Lower lobe of right lung (tissue), 2 donors: ENCODE measurements around the gene HERPUD1. TPM values are rescaled to one million over a fixed set of nuclear protein-coding genes. Genes with fewer than 3 reads are reported as not detected.

ENCODE experiments used
- ATAC-seq, 2 donors: fragments of 200-7000 bp; cut with Tn5 transposase; one replicate each; pipeline ENCODE4 v1.9.1; 2020 to 2022; ENCODE audit warnings: mild to moderate bottlenecking in 2 of 2, moderate library complexity in 2 of 2
- DNase-seq: peaks from one replicate; pipeline ENCODE4 v3.0.0-alpha.2; 2020
- H3K27ac ChIP-seq: fragments of 200-600 bp; one replicate; pipeline ENCODE4 v1.8.0; 2022
- H3K27me3 ChIP-seq: fragments of 200-600 bp; one replicate; pipeline ENCODE4 v1.8.0; 2022; ENCODE audit warnings: low read depth
- H3K36me3 ChIP-seq: fragments of 200-600 bp; one replicate; pipeline ENCODE4 v1.8.0; 2022; ENCODE audit warnings: mild to moderate bottlenecking
- H3K4me1 ChIP-seq: fragments of 200-600 bp; one replicate; pipeline ENCODE4 v1.8.0; 2022
- H3K4me3 ChIP-seq: fragments of 200-600 bp; one replicate; pipeline ENCODE4 v1.8.0; 2022; ENCODE audit warnings: mild to moderate bottlenecking
- H3K9me3 ChIP-seq: fragments of 200-600 bp; one replicate; pipeline ENCODE4 v1.8.0; 2022
- CTCF ChIP-seq: fragments of 200-600 bp; IDR thresholded peaks from one replicate; pipeline ENCODE4 v1.8.0; 2022; ENCODE audit warnings: antibody characterized with exemption, mild to moderate bottlenecking
- intact Hi-C: fragments of 100-400 bp; cut with DNase I; formaldehyde crosslinking; loops from one replicate; pipeline ENCODE4 v1.11.0; 2022
- total RNA-seq: library from RNA; stranded (reverse); fragmentation: NEBNext Ultra II Directional; extraction: Animal tissue kit (Norgen Biotek cat#: 25700); gene quantifications from one replicate; pipeline ENCODE4 v1.2.1, GENCODE V29; 2021
- donor health status: DM: no; HTN: yes; CAD: no; lungs with severe emphysema.

HERPUD1 gene
- total RNA-seq, 1 donor from 2014 or later, result 174 TPM

GRCh38 chr16:56977216-56977615, 45.3 kb downstream of the HERPUD1 start:
- Histone ChIP-seq H3K36me3 (no peaks in the 10 kb centered on the region), H3K27ac (no peak overlapping the region), H3K9me3 (no peaks in the 10 kb centered on the region), H3K4me1 (no peaks in the 10 kb centered on the region), H3K4me3 (no peak overlapping the region), H3K27me3 (no peaks in the 10 kb centered on the region)
- intact Hi-C loops, result no loop called here
- DNase-seq (no peak), ATAC-seq (no peak)
- no peak for TF ChIP-seq CTCF

GRCh38 chr16:56977823-56978430, 46.0 kb downstream of the HERPUD1 start:
- no peaks in the 10 kb centered on the region for H3K9me3 ChIP-seq
- H3K4me3 ChIP-seq, result no peak overlapping the region
- TF ChIP-seq CTCF, result no peak
- intact Hi-C loops, result no loop called here
- no peaks in the 10 kb centered on the region for H3K4me1 ChIP-seq
- H3K27ac ChIP-seq, result no peak overlapping the region
- H3K36me3 ChIP-seq, result no peaks in the 10 kb centered on the region
- H3K27me3 ChIP-seq, result no peaks in the 10 kb centered on the region
- no peak for DNase-seq
- no peak for ATAC-seq

GRCh38 chr16:56980201-56980535, 48.2 kb downstream of the HERPUD1 start:
- Histone ChIP-seq H3K4me3 (no peak overlapping the region), H3K9me3 (no peaks in the 10 kb centered on the region), H3K27me3 (no peaks in the 10 kb centered on the region), H3K4me1 (peaks cover 5% of the 10 kb centered on the region), H3K36me3 (no peaks in the 10 kb centered on the region), H3K27ac (no peak overlapping the region)
- intact Hi-C loops, result no loop called here
- DNase-seq, result no peak
- ATAC-seq, result no peak
- no peak for TF ChIP-seq CTCF

- peaks cover 14% of the 10 kb centered on the region for H3K4me1 ChIP-seq
- ATAC-seq, result no peak
- TF ChIP-seq CTCF, result no peak
These were observed 49.1 kb downstream of the HERPUD1 start for GRCh38 chr16:56980792-56981724.

GRCh38 chr16:56981729-56982271, 49.9 kb downstream of the HERPUD1 start:
- intact Hi-C loops, result no loop called here
- no peak overlapping the region for H3K4me3 ChIP-seq

More at GRCh38 chr16:56980792-56981724, 49.1 kb downstream of the HERPUD1 start:
- no peaks in the 10 kb centered on the region for H3K36me3 ChIP-seq
- intact Hi-C loops, result no loop called here
- H3K9me3 ChIP-seq, result no peaks in the 10 kb centered on the region
- no peak overlapping the region for H3K4me3 ChIP-seq
- DNase-seq, result no peak
- no peaks in the 10 kb centered on the region for H3K27me3 ChIP-seq
- no peak overlapping the region for H3K27ac ChIP-seq

More at GRCh38 chr16:56981729-56982271, 49.9 kb downstream of the HERPUD1 start:
- DNase-seq (no peak), ATAC-seq (no peak)
- Histone ChIP-seq H3K36me3 (no peaks in the 10 kb centered on the region), H3K27ac (no peak overlapping the region), H3K27me3 (no peaks in the 10 kb centered on the region), H3K4me1 (peaks cover 19% of the 10 kb centered on the region), H3K9me3 (no peaks in the 10 kb centered on the region)
- no peak for TF ChIP-seq CTCF
